Head of caudate nucleus (tissue), 42 donors: ENCODE data around the gene TXNRD3.
A peak's percentile ranks its signal among the peaks of the same experiment; 100 is the strongest.

ENCODE experiments used
- DNase-seq, 42 donors: peaks; one replicate each; pipeline versions ENCODE4 v3.0.0 to v3.0.0-alpha.2; 2020 to 2021; ENCODE audit warnings: mixed read lengths in 7 of 42
- intact Hi-C: fragments of 100-400 bp; cut with DNase I; formaldehyde crosslinking; loops from one replicate; pipeline ENCODE4 v1.15.0; 2022

Gene TXNRD3

DNA sequence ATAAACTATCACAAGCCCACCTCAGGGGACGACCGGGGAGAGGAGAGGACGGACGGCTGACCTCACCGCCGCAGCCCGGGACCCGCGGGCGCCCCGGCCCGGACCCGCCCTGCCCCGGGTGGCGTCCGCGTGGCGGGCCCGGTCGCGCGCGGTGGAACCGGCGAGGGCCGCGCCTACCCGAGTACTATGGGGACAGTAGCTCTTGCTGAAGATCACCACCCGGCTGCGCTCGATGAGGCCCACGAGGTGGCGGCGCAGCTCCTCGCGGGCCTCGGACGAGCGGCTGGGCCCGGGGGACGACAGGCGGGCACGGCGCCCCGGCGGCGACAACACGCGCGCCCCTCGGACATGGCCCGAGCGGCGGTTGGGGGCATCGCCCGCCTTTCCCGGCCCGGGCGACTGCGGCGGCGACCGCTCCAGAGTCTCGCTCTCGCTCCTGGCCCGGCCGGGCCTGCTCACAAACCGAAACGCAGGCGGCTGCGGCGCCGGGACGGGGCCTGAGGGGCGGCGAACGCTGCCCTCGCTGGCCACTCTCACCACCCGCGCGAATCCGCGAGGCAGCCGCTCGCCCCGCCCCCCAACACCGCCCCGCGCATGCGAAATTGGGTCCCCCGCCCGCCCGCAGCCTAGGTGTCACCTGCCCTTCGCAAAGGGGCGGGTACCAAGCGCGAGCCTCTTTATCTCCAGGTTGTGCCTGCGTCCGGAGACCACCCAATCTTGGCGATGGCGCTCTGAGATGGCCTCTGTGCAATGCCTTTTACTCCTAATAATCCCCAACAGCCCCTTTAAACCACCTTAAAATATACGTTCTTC is at the start of gene TXNRD3:
TXNRD3 (minus strand) TSS at position 554 of the 813 bp plus-strand sequence.
- DNase-seq = peak; percentile 49 to 91 (median 82)
- intact Hi-C loops = no loop called here

GRCh38 chr3:126703512-126704493 is 48.9 kb upstream of the TXNRD3 start, which contains the start of gene CHCHD6:
CHCHD6 (plus strand) TSS chr3:126704240; CDS start chr3:126704313, 73 bp downstream.
- intact Hi-C loops = no loop called here
- DNase-seq = peak; percentile 89 to 98 (median 95)

DNA sequence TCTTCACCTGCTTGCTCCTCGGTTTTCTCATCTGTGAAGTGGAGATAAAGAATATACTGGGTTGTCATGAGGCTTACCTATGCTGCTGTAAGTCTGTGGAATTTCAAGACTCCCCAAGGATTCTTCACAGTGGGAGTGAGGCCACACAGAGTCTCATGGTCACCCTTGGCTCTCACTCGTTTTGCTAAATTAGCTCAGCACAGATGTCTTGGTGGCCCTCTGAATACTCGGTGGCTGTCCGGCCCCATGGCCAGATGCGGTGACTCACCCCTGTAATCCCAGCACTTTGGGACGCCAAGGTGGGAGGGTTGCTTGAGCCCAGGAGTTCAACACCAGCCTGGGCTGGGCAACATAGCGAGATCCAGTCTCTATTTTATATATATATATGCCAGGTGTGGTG is 44.1 kb upstream of the TXNRD3 start:
- DNase-seq = no peak
- intact Hi-C loops = no loop called here

DNA sequence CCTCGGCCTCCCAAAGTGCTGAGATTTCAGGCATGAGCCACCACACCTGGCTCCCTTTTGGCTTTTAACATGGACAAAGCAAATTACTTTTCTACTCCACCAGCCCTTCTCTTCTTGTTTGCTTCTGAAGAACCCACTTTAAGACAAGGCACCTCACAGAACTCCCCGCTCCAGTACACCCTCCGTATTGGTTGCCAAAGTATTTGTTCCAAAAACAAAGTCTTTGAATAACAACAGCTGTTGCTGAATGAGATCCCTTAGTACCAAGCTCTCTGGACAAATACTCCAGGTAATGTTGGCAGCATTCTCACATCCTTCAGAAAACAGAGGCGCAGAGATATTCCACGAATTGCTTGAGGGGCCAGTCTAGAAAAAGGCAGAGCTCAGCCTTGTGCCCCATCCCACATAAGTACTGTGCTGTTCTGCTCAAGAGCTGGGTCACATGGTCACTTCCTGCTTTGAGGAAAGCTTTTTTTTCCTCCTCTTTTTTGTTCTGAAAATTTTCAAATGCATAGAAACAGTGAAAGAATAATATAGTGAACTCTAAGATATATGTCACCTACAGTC is 41.9 kb upstream of the TXNRD3 start:
- DNase-seq = no peak
- intact Hi-C loops = no loop called here

- intact Hi-C loops = no loop called here
These were observed 39.0 kb upstream of the TXNRD3 start for GRCh38 chr3:126693921-126694320.

GRCh38 chr3:126692858-126693257 is 37.9 kb upstream of the TXNRD3 start:
- DNase-seq = no peak
- intact Hi-C loops = no loop called here

More at GRCh38 chr3:126693921-126694320, 39.0 kb upstream of the TXNRD3 start:
- DNase-seq = peak in 1 of 42 donors; percentile 25

GRCh38 chr3:126691765-126692164 is 36.8 kb upstream of the TXNRD3 start:
- DNase-seq = no peak
- intact Hi-C loops = no loop called here

GRCh38 chr3:126685493-126685892 is 30.6 kb upstream of the TXNRD3 start:
- intact Hi-C loops = no loop called here
- DNase-seq = peak in 1 of 42 donors; percentile 20

GRCh38 chr3:126685021-126685420 is 30.1 kb upstream of the TXNRD3 start:
- peak in 1 of 42 donors; percentile 26 for DNase-seq
- intact Hi-C loops = no loop called here

DNA sequence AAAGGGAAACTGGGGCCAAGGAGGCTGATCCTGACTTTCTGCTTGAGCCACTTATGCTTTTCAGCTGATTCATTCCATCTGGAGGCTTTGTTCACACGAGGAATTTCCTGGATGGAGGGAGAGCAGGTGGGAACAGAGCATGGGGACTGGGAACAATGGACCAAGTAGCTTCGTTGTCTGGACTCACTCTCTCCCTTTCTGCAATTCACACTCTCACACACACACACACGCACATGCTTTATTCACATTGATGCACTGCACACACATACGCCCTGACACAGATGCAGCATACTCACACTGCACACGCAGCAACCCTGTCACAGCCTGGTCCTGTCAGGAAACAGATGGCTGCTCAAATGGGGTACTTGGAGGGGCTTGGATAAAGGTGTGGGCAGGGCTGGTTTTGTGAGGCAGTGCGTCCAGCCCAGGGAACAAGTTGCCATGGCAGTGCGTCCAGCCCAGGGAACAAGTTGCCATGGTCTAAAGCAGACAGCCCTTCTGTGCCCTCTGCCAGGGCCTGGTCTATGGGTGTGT is 29.4 kb upstream of the TXNRD3 start:
- intact Hi-C loops = no loop called here
- DNase-seq = peak in 2 of 42 donors; percentile 3 to 24

- DNase-seq = no peak
- intact Hi-C loops = no loop called here
These were observed 28.1 kb upstream of the TXNRD3 start for GRCh38 chr3:126683069-126683468.

- DNase-seq = peak in 2 of 42 donors; percentile 11 to 32
- intact Hi-C loops = no loop called here
These were observed 27.1 kb upstream of the TXNRD3 start for GRCh38 chr3:126682009-126682408.

- intact Hi-C loops = no loop called here
- peak in 1 of 42 donors; percentile 24 for DNase-seq
These were observed 25.7 kb upstream of the TXNRD3 start for GRCh38 chr3:126680667-126681055.

- peak in 5 of 42 donors; percentile 12 to 33 (median 22) for DNase-seq
- intact Hi-C loops = loop anchor here (5.0 to 10.0 kb wide), 2 partner anchors 777 to 865 kb away; no protein-coding TSS in a partner anchor
These were observed 25.1 kb upstream of the TXNRD3 start for GRCh38 chr3:126679831-126680666.

DNA sequence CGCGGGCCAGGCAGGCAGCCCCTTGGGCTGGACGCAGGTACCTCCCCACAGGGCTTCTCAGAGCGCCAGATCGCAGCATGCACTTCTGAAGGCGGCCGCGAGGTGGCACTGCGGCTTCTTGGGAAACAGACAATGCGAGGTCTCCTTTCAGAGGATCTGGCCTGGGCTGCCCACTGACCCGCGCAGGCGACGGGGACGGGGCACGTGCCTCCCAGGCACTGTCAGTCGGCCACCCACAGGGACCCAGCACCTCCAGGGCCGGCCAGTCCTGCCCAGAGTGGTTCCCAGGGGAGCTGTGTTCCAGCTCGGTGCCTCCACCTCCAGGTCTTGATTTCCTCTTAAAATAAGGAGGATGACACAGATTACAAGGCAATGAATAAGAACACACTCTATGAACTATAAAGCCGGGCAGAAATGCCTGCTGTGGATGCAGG is 24.4 kb upstream of the TXNRD3 start:
- DNase-seq = peak; percentile 38 to 94 (median 88)
- intact Hi-C loops = loop anchor here (5.0 to 10.0 kb wide), 2 partner anchors 778 to 865 kb away; no protein-coding TSS in a partner anchor

DNA sequence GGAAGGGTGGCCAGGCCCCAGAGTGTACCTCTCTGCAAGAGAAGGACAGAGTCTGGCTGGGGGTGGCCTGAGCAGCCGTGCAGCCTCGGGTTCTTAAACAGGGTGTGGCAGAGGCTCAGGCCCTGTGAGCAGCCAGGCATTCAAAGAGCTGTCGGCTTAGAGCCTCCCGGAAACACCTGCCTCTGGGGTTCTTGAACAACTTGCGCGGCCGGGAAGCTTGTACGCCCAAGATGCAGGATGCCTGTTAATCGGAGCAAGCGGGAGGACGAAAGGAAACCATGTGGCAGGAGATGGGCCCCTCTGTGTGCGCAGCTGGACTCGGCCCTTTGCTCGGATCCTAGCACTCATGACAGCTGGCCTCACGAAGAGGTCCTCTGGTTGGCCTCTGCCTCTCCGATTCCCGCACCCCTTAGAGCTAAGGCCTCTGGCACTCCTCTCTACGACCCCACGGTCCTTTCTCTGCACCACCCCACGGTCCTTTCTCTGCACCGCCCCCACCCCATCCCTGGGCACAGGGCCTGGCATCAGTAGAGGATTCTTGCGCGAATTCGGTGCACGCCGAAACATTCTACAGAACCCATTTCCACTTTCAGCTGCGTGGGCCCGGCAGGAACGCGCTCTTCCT is 23.9 kb upstream of the TXNRD3 start:
- intact Hi-C loops = loop anchor here (5.0 to 10.0 kb wide), 2 partner anchors 778 to 866 kb away; no protein-coding TSS in a partner anchor
- peak in 5 of 42 donors; percentile 16 to 33 (median 32) for DNase-seq

- intact Hi-C loops = loop anchor here (5.0 to 10.0 kb wide), 2 partner anchors 779 to 867 kb away; no protein-coding TSS in a partner anchor
- DNase-seq = peak in 6 of 42 donors; percentile 15 to 40 (median 24)
These were observed 23.1 kb upstream of the TXNRD3 start for GRCh38 chr3:126677862-126678503.
